ENCODE data around the gene DIS3L2. TPM values are rescaled to one million over a fixed set of nuclear protein-coding genes. Genes with fewer than 3 reads are reported as not detected.
A peak's percentile ranks its signal among the peaks of the same experiment; 100 is the strongest.

The DIS3L2 gene
- total RNA-seq, 2 experiments from 2014 or later: 25.7 to 30.9 TPM

GRCh38 chr2:231925303-231926179 lies 36.0 kb upstream of the DIS3L2 start:
- DNase-seq: peak; percentile 77
- no peaks in the 10 kb centered on the region for H3K36me3 Mint-ChIP-seq
- H3K4me3 Mint-ChIP-seq: peak overlapping the region; percentile 67
- H3K9me3 Mint-ChIP-seq: no peaks in the 10 kb centered on the region
- H3K4me1 Mint-ChIP-seq: peaks cover 9% of the 10 kb centered on the region
- no peak overlapping the region for H3K27ac Mint-ChIP-seq
- peaks cover 50% of the 10 kb centered on the region for H3K27me3 Mint-ChIP-seq

- H3K36me3 Mint-ChIP-seq: no peaks in the 10 kb centered on the region
- no peak within 1 kb of the TSS for H3K27ac Mint-ChIP-seq
- H3K4me1 Mint-ChIP-seq: peaks cover 9% of the 10 kb centered on the region
- peak; percentile 88 for DNase-seq
- H3K9me3 Mint-ChIP-seq: no peaks in the 10 kb centered on the region
- H3K4me3 Mint-ChIP-seq: peak within 1 kb of the TSS; percentile 67
- H3K27me3 Mint-ChIP-seq: peaks cover 50% of the 10 kb centered on the region
Observed at GRCh38 chr2:231926180-231926741, 35.3 kb upstream of the DIS3L2 start, which contains the start of gene NPPC. Gene NPPC (minus strand): TSS chr2:231926396. CDS start chr2:231926249, 147 bp downstream.

DNA sequence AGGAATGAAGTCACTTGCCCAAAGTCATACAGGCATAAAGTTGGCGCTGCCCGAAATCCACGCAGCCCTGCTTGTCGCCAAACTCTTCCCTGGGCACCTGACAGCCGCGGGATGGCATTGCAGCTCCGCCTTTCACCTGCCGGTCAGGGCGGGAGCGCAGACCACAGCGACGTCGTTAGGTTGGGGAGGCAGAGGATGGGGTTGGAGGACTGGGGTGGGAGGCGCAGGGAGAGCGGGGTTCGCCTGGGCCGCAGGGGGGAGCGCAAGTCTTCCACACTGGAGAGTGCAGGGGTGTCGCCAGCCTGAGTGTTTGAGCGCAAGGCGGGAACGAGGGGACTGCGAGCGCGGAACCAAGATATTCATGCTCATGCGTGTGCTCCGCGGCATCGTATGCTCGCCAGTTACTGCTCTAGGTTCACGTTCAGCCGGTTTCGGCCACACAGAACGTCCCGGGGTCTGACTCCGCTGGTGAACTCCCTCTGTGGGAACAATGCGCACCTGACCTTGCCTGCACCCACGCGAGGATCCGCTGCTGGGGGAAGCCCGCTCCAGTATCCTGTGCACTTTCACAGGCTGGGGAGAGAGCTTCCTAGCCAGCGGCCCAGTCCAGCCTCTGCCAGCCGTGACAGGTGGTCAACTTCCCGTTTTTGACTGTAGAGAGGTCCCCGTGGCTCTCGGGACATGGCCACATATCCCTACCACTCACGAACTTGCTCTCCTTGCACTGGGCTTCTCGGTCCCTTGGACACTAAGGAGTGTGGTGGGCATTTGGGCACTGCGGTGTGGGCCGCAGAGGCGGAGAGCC lies 34.5 kb upstream of the DIS3L2 start:
- Mint-ChIP-seq H3K27ac (no peak overlapping the region), H3K9me3 (no peaks in the 10 kb centered on the region), H3K36me3 (no peaks in the 10 kb centered on the region), H3K27me3 (peaks cover 50% of the 10 kb centered on the region), H3K4me3 (peak overlapping the region; percentile 65), H3K4me1 (peaks cover 9% of the 10 kb centered on the region)
- DNase-seq: peak; percentile 57

GRCh38 chr2:231927566-231927890 lies 34.0 kb upstream of the DIS3L2 start:
- DNase-seq: no peak
- peaks cover 46% of the 10 kb centered on the region for H3K27me3 Mint-ChIP-seq
- no peaks in the 10 kb centered on the region for H3K36me3 Mint-ChIP-seq
- no peaks in the 10 kb centered on the region for H3K9me3 Mint-ChIP-seq
- peaks cover 9% of the 10 kb centered on the region for H3K4me1 Mint-ChIP-seq
- H3K4me3 Mint-ChIP-seq: no peak overlapping the region
- H3K27ac Mint-ChIP-seq: no peak overlapping the region

DNA sequence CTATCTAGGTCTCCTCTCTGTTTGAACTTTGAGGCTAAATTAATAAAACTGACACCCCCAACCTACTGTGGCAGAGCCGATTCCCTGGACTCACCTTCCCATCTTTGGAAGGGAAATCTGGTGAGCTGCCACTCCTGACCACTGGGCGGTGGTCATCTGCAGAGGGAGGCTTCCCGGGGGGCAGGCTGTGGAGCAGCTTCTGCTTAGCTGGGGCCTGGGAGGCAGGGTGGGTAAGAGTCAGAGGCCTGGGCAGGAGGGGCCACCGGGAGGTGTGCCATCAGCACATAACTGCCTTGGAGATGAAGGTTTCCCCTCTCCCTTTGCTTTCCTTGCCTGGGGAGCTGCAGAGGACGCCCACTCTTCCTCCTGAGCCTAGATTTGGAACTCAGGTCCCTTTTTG lies 33.0 kb upstream of the DIS3L2 start:
- no peak for DNase-seq
- Mint-ChIP-seq H3K27ac (no peak overlapping the region), H3K36me3 (no peaks in the 10 kb centered on the region), H3K4me1 (peaks cover 9% of the 10 kb centered on the region), H3K27me3 (peaks cover 44% of the 10 kb centered on the region), H3K9me3 (no peaks in the 10 kb centered on the region), H3K4me3 (no peak overlapping the region)

DNA sequence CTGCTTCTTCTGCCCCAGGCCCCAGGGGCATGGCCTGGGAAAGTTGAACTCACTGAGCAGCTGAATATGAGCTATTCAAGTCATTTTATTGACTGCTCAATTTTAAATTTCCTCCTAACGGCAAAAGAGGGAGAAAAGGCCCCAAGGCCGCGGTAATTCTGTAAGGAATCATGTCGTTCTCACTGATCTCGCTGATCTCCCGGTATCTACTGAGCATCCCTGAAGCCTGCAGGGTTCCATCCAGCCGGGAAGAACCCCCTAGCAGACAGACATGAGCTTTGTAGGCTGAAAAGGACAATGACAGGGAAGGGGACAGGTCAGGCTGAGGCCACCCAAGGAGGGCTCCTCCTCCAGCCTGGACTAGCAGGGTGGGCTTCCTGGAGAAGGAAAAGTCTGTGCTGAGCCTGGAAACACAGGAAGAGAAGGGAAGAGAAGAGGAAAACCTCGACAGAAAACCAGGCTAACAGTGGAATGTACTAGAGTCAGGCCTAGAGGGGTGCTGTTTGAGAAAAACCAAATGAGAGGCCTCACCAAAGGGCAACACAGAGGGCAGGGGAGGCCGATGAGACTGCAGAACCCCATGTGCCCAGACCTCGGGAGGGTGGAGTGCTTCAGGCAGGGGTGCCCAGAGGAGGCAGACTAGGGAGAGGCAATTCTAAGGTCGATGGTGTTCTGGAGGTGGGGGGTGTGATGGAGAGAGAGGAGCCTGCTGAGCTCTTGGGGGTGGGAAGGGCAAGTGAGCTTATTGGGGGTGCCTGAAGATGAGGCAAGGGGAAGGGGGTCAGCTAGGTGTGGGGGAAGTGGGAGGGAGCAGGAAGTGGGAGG lies 32.4 kb upstream of the DIS3L2 start:
- no peak for DNase-seq
- H3K9me3 Mint-ChIP-seq: no peaks in the 10 kb centered on the region
- peaks cover 9% of the 10 kb centered on the region for H3K4me1 Mint-ChIP-seq
- H3K27ac Mint-ChIP-seq: no peak overlapping the region
- no peaks in the 10 kb centered on the region for H3K36me3 Mint-ChIP-seq
- H3K4me3 Mint-ChIP-seq: no peak overlapping the region
- H3K27me3 Mint-ChIP-seq: peaks cover 37% of the 10 kb centered on the region

DNA sequence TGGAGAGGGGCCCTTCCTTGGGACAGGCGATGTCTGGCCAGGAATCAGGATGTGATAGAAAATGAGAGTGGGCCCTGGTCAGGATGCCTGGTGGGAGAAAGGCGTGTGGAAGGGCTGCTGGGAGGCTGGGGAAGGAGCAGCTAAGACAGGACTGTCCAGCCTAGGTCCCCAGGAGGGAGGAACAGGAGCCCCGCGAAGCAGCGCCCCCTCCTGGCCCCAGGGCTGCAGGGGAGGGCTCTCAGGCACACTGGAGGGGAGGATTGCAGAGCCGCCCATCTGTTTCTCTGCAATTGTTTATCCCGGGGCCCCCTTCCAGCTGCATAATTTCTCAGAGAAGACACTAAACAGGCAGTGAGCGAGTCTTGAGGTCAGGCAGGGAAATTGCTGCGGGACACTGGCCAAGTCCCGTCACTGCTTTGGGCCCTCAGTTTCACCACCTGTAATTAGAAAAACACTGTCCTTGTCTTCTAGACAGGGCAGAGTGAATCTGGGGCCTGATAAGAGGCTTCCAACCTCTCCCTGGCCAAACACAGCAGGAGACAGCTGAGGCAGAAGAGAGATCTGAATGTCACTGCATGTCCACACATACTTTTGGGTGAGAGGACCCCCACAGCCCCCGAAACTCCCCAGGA lies 31.4 kb upstream of the DIS3L2 start:
- H3K9me3 Mint-ChIP-seq: no peaks in the 10 kb centered on the region

DNA sequence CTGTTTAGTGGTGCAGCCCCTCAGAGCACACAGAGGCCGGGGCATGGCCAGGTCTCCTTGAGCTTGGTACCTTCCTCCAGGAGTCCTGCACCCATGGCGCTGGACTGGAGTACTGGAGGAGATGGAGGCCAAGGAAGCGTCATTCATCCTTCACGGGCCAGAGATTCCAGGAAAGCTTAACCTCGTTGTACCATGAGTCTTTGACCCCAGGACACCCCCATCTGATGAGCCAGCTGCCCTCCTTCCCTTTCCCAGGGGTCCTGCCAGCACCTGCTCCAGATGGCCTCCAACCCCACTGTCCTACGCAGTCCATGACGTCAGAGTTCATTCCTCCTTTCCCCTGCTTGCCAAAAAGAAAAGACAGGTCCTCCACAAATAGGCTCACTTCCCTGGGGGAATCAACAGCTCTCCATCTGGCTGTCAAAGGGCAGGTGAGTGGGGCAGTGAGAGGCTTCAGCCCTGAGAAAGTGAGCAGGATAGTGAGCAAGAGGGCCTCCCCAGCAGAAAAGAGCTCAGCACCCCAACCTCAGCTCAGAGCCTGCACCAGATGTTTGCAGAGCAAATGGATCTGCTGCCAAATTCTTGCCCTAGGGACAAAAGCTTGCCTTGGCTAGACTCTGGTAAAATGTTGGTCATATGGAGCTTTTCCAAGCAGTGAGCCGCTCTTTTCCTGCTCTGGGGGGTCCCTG lies 30.8 kb upstream of the DIS3L2 start:
- H3K9me3 Mint-ChIP-seq: no peaks in the 10 kb centered on the region
- no peaks in the 10 kb centered on the region for H3K36me3 Mint-ChIP-seq
- H3K27me3 Mint-ChIP-seq: peaks cover 28% of the 10 kb centered on the region
- DNase-seq: no peak
- H3K4me1 Mint-ChIP-seq: peaks cover 9% of the 10 kb centered on the region
- H3K27ac Mint-ChIP-seq: no peak overlapping the region
- H3K4me3 Mint-ChIP-seq: no peak overlapping the region

More for the DNA sequence above, 31.4 kb upstream of the DIS3L2 start:
- Mint-ChIP-seq H3K4me3 (no peak overlapping the region), H3K27ac (no peak overlapping the region), H3K4me1 (peaks cover 9% of the 10 kb centered on the region), H3K36me3 (no peaks in the 10 kb centered on the region), H3K27me3 (peaks cover 28% of the 10 kb centered on the region)
- peak; percentile 47 for DNase-seq

- H3K27me3 Mint-ChIP-seq: peaks cover 26% of the 10 kb centered on the region
- no peak for DNase-seq
- H3K36me3 Mint-ChIP-seq: no peaks in the 10 kb centered on the region
- no peak overlapping the region for H3K4me3 Mint-ChIP-seq
- H3K27ac Mint-ChIP-seq: no peak overlapping the region
- H3K4me1 Mint-ChIP-seq: peaks cover 11% of the 10 kb centered on the region
- H3K9me3 Mint-ChIP-seq: no peaks in the 10 kb centered on the region
Observed at GRCh38 chr2:231931481-231931915, 30.0 kb upstream of the DIS3L2 start.

GRCh38 chr2:231932711-231932970 lies 28.9 kb upstream of the DIS3L2 start:
- Mint-ChIP-seq H3K27ac (no peak overlapping the region), H3K4me3 (no peak overlapping the region), H3K9me3 (no peaks in the 10 kb centered on the region), H3K36me3 (no peaks in the 10 kb centered on the region), H3K4me1 (peaks cover 8% of the 10 kb centered on the region), H3K27me3 (peaks cover 15% of the 10 kb centered on the region)
- DNase-seq: no peak

DNA sequence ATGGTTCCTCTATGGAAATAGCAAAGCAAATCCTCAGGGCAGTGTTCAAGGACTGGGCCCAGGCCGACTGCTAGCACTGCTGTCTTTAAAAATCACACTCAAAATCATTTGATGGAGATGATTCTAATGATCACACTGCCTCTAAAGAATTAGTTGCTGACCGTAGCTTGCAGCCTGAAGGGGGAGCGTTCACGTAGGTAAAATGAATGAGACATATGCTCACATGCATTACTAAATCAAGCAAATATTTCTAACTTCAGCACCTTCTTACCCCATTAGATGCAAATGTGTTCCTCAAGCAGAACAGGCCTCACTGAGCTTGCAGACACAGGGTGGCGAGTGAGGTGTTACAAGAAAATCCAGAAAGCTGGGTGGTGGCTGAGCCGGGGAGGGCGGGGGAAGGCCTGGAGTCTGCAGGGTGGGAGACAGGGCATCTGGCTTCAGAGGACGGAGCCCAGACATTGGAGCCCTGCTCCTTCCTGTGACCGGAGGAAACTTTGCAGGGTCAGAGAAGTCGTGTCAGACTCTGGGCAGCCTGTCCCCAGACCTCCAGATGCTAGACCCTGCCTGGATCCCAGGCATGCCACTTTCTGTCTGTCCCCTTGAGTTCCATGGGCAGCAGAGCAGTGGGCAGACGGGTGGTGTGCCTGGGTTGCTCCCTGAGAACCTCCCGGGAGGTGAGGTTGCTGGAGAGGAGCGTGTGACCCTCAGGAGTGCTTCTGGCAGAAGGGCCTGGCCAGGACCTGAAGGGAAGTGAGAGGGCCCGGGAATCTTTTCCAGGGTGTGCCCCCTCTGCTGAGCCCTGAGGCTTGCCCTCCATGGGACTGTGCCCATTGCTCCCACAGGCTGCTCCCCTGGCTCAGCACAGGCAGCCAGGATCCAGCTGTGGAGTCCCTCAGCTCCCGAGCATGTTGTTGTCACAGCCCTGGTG lies 28.3 kb upstream of the DIS3L2 start:
- Mint-ChIP-seq H3K36me3 (no peaks in the 10 kb centered on the region), H3K4me1 (peaks cover 6% of the 10 kb centered on the region), H3K4me3 (no peak overlapping the region), H3K9me3 (no peaks in the 10 kb centered on the region), H3K27ac (no peak overlapping the region), H3K27me3 (peaks cover 9% of the 10 kb centered on the region)
- DNase-seq: no peak

DNA sequence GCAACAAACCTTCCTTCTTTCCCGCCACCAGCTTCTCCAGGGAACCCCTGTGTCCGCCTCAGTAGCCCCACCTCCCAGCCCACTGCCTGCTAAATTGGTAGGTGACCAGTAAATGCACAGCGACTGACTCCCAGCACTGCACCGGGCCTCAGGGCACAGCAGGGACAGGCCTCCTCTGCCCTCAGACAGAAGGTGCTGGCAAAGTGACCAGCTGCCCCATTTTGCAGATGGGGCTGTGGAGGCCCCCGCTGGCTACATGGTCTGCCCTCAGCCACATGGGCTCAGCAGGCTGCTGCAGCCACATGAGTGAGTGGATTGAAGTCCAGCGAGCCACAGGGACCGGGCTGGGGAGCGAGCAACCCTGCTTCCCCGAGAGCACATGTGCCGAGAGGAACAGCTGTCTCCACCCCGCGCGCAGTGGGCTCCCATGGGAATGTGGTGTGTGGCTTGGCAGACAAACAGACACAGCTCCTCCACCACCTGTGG lies 27.6 kb upstream of the DIS3L2 start:
- H3K27ac Mint-ChIP-seq: no peak overlapping the region
- DNase-seq: no peak
- H3K4me3 Mint-ChIP-seq: no peak overlapping the region
- H3K9me3 Mint-ChIP-seq: no peaks in the 10 kb centered on the region
- H3K4me1 Mint-ChIP-seq: peaks cover 6% of the 10 kb centered on the region
- no peaks in the 10 kb centered on the region for H3K36me3 Mint-ChIP-seq
- H3K27me3 Mint-ChIP-seq: peaks cover 5% of the 10 kb centered on the region

All from activated naive CD8-positive, alpha-beta T cell treated with anti-CD3 and anti-CD28 coated beads for 36 hours (primary cell).